ENCODE results near the gene TEDC2. TPM values are rescaled to one million over a fixed set of nuclear protein-coding genes. Genes with fewer than 3 reads are reported as not detected.

The TEDC2 gene
- total and polyA plus RNA-seq, 2 of the 8 experiments (the other 6 are each of a cell fraction or from before 2014, with no cell fraction given), result 54.6 to 55.6 TPM

- H3K4me3 ChIP-seq (ENCODE audit: extremely low read depth in 1 of 4, insufficient read depth in 2 of 4, low read depth in 3 of 4, low read length in 4 of 4), result no peak overlapping the region
- peaks cover 9 to 23% of the 10 kb centered on the region in 2 experiments for H4K20me1 ChIP-seq (replicated peaks in 1 of 2; ENCODE audit: control insufficient read depth in 1 of 2, insufficient read depth in 2 of 2, low read length in 2 of 2)
- peaks cover 7% of the 10 kb centered on the region; the same call in 1 of the 2 replicates for H3K23me2 ChIP-seq (ENCODE audit: low read depth, low read length)
- H3K36me3 ChIP-seq (ENCODE audit: control insufficient read depth in 2 of 4, insufficient read depth in 4 of 4, low read length in 3 of 4), result peaks cover 30 to 58% (median 48%) of the 10 kb centered on the region in 4 experiments
- no peak overlapping the region for H3K9ac ChIP-seq (replicated peaks in 1 of 4; ENCODE audit: extremely low read depth in 1 of 4, low read depth in 3 of 4, low read length in 3 of 4)
- no peak overlapping the region for H3K4ac ChIP-seq (replicated peaks; ENCODE audit: insufficient read length, low read depth, low read length)
- no peaks in the 10 kb centered on the region for H3K27me3 ChIP-seq (replicated peaks in 1 of 4; ENCODE audit: control insufficient read depth in 3 of 4, extremely low read depth in 1 of 4, insufficient read depth in 3 of 4, low read length in 3 of 4)
- WGBS, 2 experiments (ENCODE audit: extremely low coverage in 1 of 2, insufficient coverage in 1 of 2, insufficient read length in 1 of 2, insufficient replicate concordance in 2 of 2, low coverage in 1 of 2, low lambda C conversion rate in 2 of 2, missing lambda C conversion rate in 1 of 2), result 98% methylated on average over 28 of the region's 28 CpGs; no CpG with 5 or more reads in 1 of the 2 experiments
- no peak overlapping the region for H3K14ac ChIP-seq (ENCODE audit: insufficient read length)
- no peaks in the 10 kb centered on the region; the same call in 1 of the 2 replicates for H3K79me1 ChIP-seq (ENCODE audit: low read depth, low read length)
- H3K9me3 ChIP-seq (ENCODE audit: insufficient read depth in 2 of 2, low read depth in 1 of 2, low read length in 1 of 2), result no peaks in the 10 kb centered on the region
- no peak overlapping the region for H3K27ac ChIP-seq (ENCODE audit: low read depth, low read length)
- no peak overlapping the region for H3K23ac ChIP-seq (ENCODE audit: insufficient read length)
- H2BK20ac ChIP-seq (ENCODE audit: low read length), result no peak overlapping the region
- H2BK5ac ChIP-seq (ENCODE audit: low read depth, low read length), result no peak overlapping the region
- no peak overlapping the region for H2AFZ ChIP-seq (ENCODE audit: low read length)
- FAIRE-seq, result no peak
- no peak overlapping the region for H3K4me2 ChIP-seq (ENCODE audit: insufficient read depth in 1 of 2, low read depth in 2 of 2, low read length in 2 of 2)
- no peak overlapping the region for H3K18ac ChIP-seq (ENCODE audit: extremely low read depth, low read length)
- no peak overlapping the region for H2AK5ac ChIP-seq (ENCODE audit: low read depth, low read length)
- H4K5ac ChIP-seq (ENCODE audit: insufficient read length, low read depth, low read length), result no peak overlapping the region
- TF ChIP-seq HDAC2 (IDR thresholded peaks at IDR 0.05; ENCODE audit: borderline replicate concordance in 1 of 2, low read depth in 2 of 2, low read length in 2 of 2) (no peak), RXRA (IDR thresholded peaks at IDR 0.05; ENCODE audit: insufficient read depth, low read depth, low read length) (no peak), POU5F1 (IDR thresholded peaks at IDR 0.05; ENCODE audit: low read depth, low read length) (no peak), HDAC6 (IDR thresholded peaks at IDR 0.05; ENCODE audit: low read depth, low read length) (no peak), KDM4A (IDR thresholded peaks at IDR 0.05; ENCODE audit: low read depth, low read length, severe bottlenecking) (no peak), NRF1 (IDR thresholded peaks at IDR 0.05; ENCODE audit: low read depth, low read length) (no peak)
- H2BK120ac ChIP-seq (replicated peaks; ENCODE audit: low read depth, low read length), result no peak overlapping the region
- H4K8ac ChIP-seq (ENCODE audit: extremely low read depth, insufficient read depth, low read length), result no peak overlapping the region
- peaks cover 0 to 10% (median 8%) of the 10 kb centered on the region in 4 experiments; a peak in 6 of 7 replicates for H3K4me1 ChIP-seq (replicated peaks in 1 of 4; ENCODE audit: control insufficient read depth in 3 of 4, insufficient read depth in 4 of 4, low read length in 3 of 4)
- DNase-seq (ENCODE audit: low read depth in 1 of 2, low spot score in 2 of 2), result no peak
- ChIA-PET POLR2A (ENCODE audit: partially characterized antibody) (interaction anchor here (1.3 to 1.8 kb wide), 4 partner anchors 16 to 217 kb away, joined by 3 to 5 read pairs (median 3); partner anchors contain the start of gene ECI1), CTCF (ENCODE audit: partially characterized antibody) (interaction anchor here (0.6 to 2.1 kb wide), 7 partner anchors 12 to 182 kb away, joined by 3 to 10 read pairs (median 4); no protein-coding TSS in a partner anchor)
- no peak overlapping the region for H2BK15ac ChIP-seq (ENCODE audit: low read length)
- H4K91ac ChIP-seq (replicated peaks; ENCODE audit: insufficient read length, low read length), result no peak overlapping the region
- no peak overlapping the region for H3K56ac ChIP-seq (replicated peaks; ENCODE audit: insufficient read length, low read depth, low read length)
- H2BK12ac ChIP-seq (ENCODE audit: low read depth, low read length), result no peak overlapping the region
- no peaks in the 10 kb centered on the region for H3K79me2 ChIP-seq (ENCODE audit: control insufficient read depth in 1 of 2, insufficient read depth in 2 of 2, low read length in 2 of 2)
Observed at GRCh38 chr16:2455081-2455845, 4.6 kb upstream of the TEDC2 start.
